Small intestine (tissue), 7 donors: ENCODE results near the gene GCSH. TPM values are rescaled to one million over a fixed set of nuclear protein-coding genes. Genes with fewer than 3 reads are reported as not detected.

Experiments used
- DNase-seq, 2 donors: peaks; one replicate each; pipeline versions ENCODE4 v3.0.0 to v3.0.0-alpha.2; 2013
- FAIRE-seq: peaks from 2 replicates; lab custom pipeline; 2012; peaks lifted over from hg19 to GRCh38; lab: Jason Lieb, UNC
- H3K27ac ChIP-seq, 3 donors: one replicate each; pipeline ENCODE4 v1.5.1; 2013; ENCODE audit warnings: low read length in 2 of 3, mild to moderate bottlenecking in 2 of 3, control low read depth in 1 of 3, inconsistent platforms in 1 of 3, low read depth in 1 of 3, moderate library complexity in 1 of 3
- H3K27me3 ChIP-seq, 3 donors: one replicate each; pipeline ENCODE4 v1.6.1; 2013; ENCODE audit warnings: low read length in 3 of 3, inconsistent platforms in 1 of 3; ENCODE audit not compliant: control insufficient read depth in 3 of 3, insufficient read depth in 3 of 3
- H3K36me3 ChIP-seq, 3 donors: one replicate each; pipeline ENCODE4 v1.6.1; 2013; ENCODE audit warnings: low read length in 3 of 3, inconsistent platforms in 1 of 3, low read depth in 1 of 3, mild to moderate bottlenecking in 1 of 3, moderate library complexity in 1 of 3; ENCODE audit not compliant: control insufficient read depth in 3 of 3, insufficient read depth in 2 of 3
- H3K4me1 ChIP-seq, 3 donors: one replicate each; pipeline ENCODE4 v1.6.1; 2013; ENCODE audit warnings: low read length in 2 of 3, inconsistent platforms in 1 of 3, low read depth in 1 of 3, mild to moderate bottlenecking in 1 of 3, moderate library complexity in 1 of 3; ENCODE audit not compliant: control insufficient read depth in 3 of 3, insufficient read depth in 2 of 3
- H3K4me3 ChIP-seq, 3 donors: one replicate each; pipeline ENCODE4 v1.5.1; 2013; ENCODE audit warnings: low read length in 3 of 3, control low read depth in 1 of 3, inconsistent platforms in 1 of 3, low read depth in 1 of 3, mild to moderate bottlenecking in 1 of 3, moderate library complexity in 1 of 3
- H3K9me3 ChIP-seq, 2 donors: one replicate each; pipeline ENCODE4 v1.6.1; 2013; ENCODE audit warnings: low read depth in 1 of 2, low read length in 1 of 2; ENCODE audit not compliant: control insufficient read depth in 2 of 2, insufficient read depth in 1 of 2
- WGBS, 3 donors: extraction: QIAGEN DNeasy Blood & Tissue Kit; methylation state at CpG; one replicate each; pipeline ENCODE4 v1.1.7; 2013; 5-methylcytosine and 5-hydroxymethylcytosine counted together
- polyA plus RNA-seq, 4 donors: library from polyadenylated mRNA; stranded (reverse) in 3 of 4; unstranded in 1 of 4; fragments of 200-250 nt in 3 of 4; fragments of 120-200 nt in 1 of 4; gene quantifications; one replicate each; pipeline versions ENCODE4 v1.2.1 to v1.2.3, GENCODE V29; 2013
- donor health status: healthy with polysubstance abuse.
- donor health status: control.
- donor health status: control.
- donor health status: Bipolar disorder and iron deficiency.
- donor health status: healthy.

Gene GCSH
- polyA plus RNA-seq, 4 donors: 2.7 to 28.3 (median 19.5) TPM

DNA sequence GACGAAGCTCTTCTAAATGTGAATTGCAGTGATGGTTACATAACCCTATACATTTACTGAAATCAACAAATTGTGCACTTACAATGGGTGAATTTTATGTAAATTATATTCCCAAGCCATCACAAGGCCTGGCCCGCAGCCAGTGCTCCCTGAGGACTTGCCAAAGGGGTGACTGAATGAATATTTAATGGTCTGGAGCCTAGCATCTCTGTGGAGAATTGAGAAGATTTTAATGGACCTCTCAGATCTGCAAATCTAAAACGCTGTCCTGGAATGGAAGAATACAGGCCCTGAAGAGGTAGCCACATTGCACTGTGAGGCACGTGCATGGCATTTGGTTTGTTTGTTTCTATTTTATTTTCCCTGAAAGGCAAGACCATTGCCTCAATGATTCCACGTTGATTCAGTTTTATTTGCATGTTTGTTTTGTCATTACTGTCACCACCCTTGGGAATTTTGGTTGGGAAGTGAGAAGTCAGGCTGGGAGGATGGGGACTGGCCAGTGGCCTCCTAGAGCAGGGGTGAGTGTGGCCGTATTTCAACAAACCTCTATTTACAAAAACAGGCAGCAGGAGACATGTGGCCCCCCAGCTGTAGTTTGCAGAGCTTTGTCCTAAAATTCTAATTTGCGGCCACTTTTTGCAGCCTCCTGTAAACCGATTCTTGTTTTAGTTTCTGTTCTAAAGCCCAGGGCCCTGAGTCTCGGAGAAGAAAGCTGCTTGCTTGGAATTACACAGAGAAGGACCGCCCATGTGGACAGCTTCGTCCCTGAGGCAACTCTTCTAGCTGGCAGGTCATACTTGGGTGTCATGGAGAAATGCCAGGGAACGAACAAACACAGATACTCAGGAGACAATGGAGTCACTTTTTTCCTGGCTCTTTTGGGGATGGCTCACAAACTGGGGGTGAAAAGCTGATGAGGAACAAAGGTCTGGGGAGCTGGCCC is 40.5 kb upstream of the GCSH start:
- DNase-seq (peak in 1 of 2 donors; percentile 8), FAIRE-seq (no peak)
- Histone ChIP-seq H3K27ac (peak overlapping the region in 2 of 3 donors; percentile 28 to 34), H3K9me3 (no peaks in the 10 kb centered on the region), H3K4me1 (no peaks in the 10 kb centered on the region), H3K4me3 (no peak overlapping the region), H3K27me3 (peaks cover 0 to 2% (median 0%) of the 10 kb centered on the region in 3 donors), H3K36me3 (no peaks in the 10 kb centered on the region)
- 59 to 75% (median 74%) methylated on average over 12 of the region's 12 CpGs for WGBS, 3 donors

DNA sequence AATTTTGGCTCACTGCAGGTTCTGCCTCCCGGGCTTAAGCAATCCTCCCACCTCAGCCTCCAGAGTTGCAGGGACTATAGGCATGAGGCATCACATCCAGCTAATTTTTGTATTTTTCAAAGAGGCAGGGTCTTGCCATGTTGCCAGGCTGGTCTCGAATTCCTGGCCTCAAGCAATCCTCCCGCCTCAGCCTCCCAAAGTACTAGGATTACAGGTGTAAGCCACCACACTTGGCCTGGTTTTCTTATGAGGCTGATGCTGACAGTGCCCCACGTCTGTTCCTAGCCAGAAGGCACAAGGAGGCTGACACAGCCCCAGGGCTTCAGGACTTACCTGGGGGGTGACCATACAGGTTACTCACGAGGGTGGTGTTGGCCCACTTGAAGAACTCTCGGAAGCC is 33.9 kb upstream of the GCSH start:
- no peak overlapping the region for H3K4me3 ChIP-seq
- H3K36me3 ChIP-seq: no peaks in the 10 kb centered on the region
- H3K9me3 ChIP-seq: no peaks in the 10 kb centered on the region
- DNase-seq: no peak
- H3K4me1 ChIP-seq: no peaks in the 10 kb centered on the region
- no peak for FAIRE-seq
- H3K27me3 ChIP-seq: no peaks in the 10 kb centered on the region
- WGBS, 3 donors: 81 to 88% (median 84%) methylated on average over 6 of the region's 6 CpGs
- H3K27ac ChIP-seq: no peak overlapping the region

DNA sequence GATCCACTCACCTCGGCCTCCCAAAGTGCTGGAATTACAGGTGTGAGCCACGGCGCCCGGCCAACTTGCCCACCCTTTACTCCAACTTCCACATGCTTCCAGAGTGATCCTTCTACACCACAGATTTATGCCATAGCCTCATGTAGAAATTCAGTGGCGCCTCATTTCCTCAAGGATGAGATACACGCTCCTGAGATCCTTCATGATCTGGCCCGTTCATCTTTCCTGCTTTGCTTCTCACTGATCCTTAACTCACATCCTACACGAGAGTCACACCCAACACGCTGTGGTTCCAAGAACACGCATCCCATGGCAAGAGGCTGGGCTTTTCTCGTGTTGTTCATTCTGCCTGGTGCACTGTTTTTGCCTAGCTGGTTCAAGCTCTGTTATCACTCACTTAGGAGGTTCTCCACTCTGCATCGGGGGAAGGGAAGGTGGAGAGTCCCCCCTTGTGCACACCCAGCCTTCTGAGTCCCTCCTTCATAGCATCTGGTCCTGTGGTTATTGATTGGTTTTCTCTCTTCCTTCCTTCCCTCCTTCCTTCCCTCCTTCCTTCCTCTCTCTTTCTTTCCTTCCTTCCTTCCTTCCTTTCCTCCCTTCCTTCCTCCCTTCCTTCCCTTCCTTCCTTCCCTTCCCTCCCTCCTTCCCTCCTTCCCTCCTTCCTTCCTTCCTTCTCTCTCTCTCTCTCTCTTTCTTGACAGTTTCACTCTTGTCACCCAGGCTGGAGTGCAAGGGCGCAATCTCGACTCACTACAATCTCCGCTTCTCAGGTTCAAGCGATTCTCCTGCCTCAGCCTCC is 32.7 kb upstream of the GCSH start:
- Histone ChIP-seq H3K36me3 (no peaks in the 10 kb centered on the region), H3K27ac (no peak overlapping the region), H3K4me3 (no peak overlapping the region), H3K27me3 (no peaks in the 10 kb centered on the region), H3K9me3 (no peaks in the 10 kb centered on the region), H3K4me1 (no peaks in the 10 kb centered on the region)
- no peak for FAIRE-seq
- DNase-seq: no peak
- WGBS, 3 donors: 82 to 88% (median 83%) methylated on average over 16 of the region's 16 CpGs

DNA sequence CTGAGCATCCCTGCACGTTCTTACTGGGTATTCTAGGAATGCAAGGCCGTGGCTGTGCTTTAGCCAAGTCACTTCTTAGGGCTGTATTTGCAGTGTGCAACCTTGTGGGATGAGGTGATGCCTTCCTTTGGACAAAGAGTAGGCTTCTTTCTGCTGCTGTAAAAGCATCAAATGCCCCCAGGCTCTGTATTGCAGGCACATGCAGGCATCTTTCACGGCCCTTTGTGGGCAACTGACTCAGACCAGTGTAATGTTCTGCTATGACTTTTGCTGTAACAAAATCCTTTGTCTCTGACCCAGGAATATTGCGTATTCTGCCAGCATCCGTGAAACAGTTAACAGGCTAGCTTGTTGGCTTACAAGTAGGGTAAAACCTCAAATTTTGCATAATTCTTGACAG is 30.9 kb upstream of the GCSH start:
- no peaks in the 10 kb centered on the region for H3K9me3 ChIP-seq
- DNase-seq (no peak), FAIRE-seq (no peak)
- 60 to 74% (median 69%) methylated on average over 5 of the region's 5 CpGs for WGBS, 3 donors
- no peaks in the 10 kb centered on the region for H3K36me3 ChIP-seq
- no peak overlapping the region for H3K27ac ChIP-seq
- H3K4me1 ChIP-seq: peaks cover 0 to 4% (median 0%) of the 10 kb centered on the region in 3 donors
- no peaks in the 10 kb centered on the region for H3K27me3 ChIP-seq
- H3K4me3 ChIP-seq: no peak overlapping the region

DNA sequence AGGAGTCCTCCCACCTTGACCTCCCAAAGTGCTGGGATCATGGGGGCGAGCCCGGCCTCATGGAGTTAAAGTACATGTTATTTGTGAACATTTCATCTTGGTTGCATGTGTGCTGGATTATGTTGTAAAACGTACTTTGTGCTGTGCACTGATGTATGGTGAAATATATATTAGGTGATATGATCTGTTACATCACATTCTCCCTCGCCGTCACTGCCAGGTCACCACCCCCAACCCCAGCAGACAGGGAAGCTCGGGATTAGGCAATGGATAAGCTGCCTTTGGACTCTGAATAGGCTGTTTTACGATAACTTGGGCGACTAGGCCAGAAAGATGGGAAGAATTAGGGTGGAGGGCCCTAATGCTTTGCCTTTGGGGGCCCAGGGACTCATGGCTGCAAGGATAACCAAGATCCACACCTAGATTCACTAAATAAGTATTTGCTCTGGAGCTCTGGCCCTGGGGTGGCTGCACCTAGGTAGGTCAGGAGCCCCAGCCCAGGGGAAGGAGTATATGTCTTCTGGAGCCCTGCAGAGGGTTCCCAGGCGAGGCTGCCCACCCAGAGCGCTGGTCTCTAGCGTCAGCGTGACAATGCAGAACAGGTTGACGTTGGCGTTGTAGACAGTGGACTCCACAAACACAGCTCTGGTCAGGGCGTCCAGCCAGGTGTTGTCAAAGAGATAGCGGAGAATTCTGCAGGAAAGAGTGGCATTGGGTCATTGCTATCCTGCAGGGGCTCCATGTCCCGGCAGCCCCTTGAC is 27.1 kb upstream of the GCSH start:
- WGBS, 3 donors: 74 to 84% (median 80%) methylated on average over 17 of the region's 17 CpGs
- Histone ChIP-seq H3K27me3 (no peaks in the 10 kb centered on the region), H3K9me3 (no peaks in the 10 kb centered on the region), H3K4me3 (no peak overlapping the region), H3K36me3 (no peaks in the 10 kb centered on the region), H3K27ac (peak overlapping the region in 1 of 3 donors; percentile 17), H3K4me1 (peaks cover 0 to 4% (median 0%) of the 10 kb centered on the region in 3 donors)
- FAIRE-seq (no peak), DNase-seq (peak in 1 of 2 donors; percentile 73)

DNA sequence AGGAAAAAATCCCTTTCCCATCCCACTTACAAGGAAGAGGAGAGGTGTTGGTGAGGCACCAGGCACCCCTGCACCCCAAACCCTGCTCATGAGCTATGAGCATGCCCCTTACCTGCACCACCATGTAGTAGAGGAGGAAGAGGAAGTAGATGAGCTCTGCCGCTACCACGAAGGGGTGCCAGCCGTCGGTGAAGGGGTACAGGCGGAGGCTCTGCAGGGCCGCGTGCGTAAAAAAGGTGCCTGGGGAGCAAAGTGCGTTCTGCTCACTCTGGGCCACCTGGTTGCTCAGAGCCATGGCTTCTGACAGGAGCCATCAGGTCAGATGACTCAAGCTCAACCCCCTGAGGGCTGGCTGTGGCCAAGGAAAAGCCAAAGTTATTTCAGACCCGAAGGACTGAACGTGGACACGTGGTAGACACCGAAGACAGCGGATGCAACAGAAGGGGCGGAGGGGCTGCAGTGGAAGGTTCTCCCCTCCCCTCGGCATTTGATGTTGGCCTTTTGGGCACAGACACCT is 25.3 kb upstream of the GCSH start:
- WGBS, 3 donors: 61 to 87% (median 76%) methylated on average over 16 of the region's 16 CpGs
- Histone ChIP-seq H3K27ac (no peak overlapping the region), H3K9me3 (no peaks in the 10 kb centered on the region), H3K4me1 (peaks cover 0 to 4% (median 0%) of the 10 kb centered on the region in 3 donors), H3K36me3 (no peaks in the 10 kb centered on the region), H3K4me3 (no peak overlapping the region), H3K27me3 (no peaks in the 10 kb centered on the region)
- DNase-seq (no peak), FAIRE-seq (no peak)

DNA sequence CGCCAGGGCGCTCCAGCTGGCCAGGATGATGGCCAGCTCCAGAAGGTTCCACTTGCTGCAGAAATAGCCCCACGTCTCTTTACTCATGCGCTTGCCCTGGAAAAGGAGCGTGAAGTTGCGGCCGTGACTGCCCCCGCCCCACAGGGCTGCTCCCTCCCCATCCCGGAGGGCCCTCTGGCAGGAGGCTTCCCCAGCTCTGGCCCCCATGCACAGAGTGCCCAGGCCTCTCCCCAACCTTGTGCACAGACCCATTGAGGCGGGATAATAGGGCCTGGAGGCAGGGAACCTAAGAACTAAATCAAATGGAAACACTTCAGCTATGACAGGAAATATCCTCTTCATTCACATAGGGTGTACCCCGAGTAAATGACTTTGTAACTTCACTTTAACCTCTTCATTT is 21.2 kb upstream of the GCSH start:
- no peak for DNase-seq
- no peaks in the 10 kb centered on the region for H3K4me1 ChIP-seq
- H3K36me3 ChIP-seq: no peaks in the 10 kb centered on the region
- no peaks in the 10 kb centered on the region for H3K9me3 ChIP-seq
- no peaks in the 10 kb centered on the region for H3K27me3 ChIP-seq
- no peak overlapping the region for H3K27ac ChIP-seq
- H3K4me3 ChIP-seq: no peak overlapping the region
- WGBS, 3 donors: 61 to 76% (median 65%) methylated on average over 10 to 11 of the region's 11 CpGs
- FAIRE-seq: no peak

DNA sequence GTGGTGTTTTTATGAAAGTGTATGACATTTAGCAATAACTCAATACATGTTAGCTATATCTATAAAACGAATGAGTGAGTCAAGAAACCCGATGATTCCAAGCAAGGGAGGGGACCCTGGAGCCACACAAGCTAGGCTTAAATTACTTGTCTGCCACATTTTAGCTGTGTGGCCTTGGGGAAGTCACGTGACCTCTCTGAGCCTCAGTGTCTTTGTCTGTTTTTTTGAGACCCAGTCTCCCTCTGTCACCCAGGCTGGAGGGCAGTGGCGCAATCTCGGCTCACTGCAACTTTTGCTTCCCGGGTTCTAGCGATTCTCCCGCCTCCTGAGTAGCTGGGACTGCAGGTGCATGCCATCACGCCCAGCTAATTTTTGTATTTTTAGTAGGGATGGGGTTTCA is 20.1 kb upstream of the GCSH start:
- no peak for FAIRE-seq
- no peak for DNase-seq
- 75 to 85% (median 79%) methylated on average over 9 of the region's 9 CpGs for WGBS, 3 donors
- no peak overlapping the region for H3K4me3 ChIP-seq
- no peak overlapping the region for H3K27ac ChIP-seq
- H3K9me3 ChIP-seq: no peaks in the 10 kb centered on the region
- no peaks in the 10 kb centered on the region for H3K27me3 ChIP-seq
- no peaks in the 10 kb centered on the region for H3K4me1 ChIP-seq
- no peaks in the 10 kb centered on the region for H3K36me3 ChIP-seq
